Neural progenitor cell (in vitro differentiated cells): Measurements from ENCODE around the gene CABP4. TPM values are rescaled to one million over a fixed set of nuclear protein-coding genes. Genes with fewer than 3 reads are reported as not detected.

Experiments
- DNase-seq: peaks from one replicate; pipeline ENCODE4 v3.0.0-alpha.2; 2016; ENCODE audit warnings: low spot score
- H2AFZ ChIP-seq: fragments of 200-600 bp; sonication (generic); replicated peaks from 2 replicates; pipeline ENCODE4 v1.6.1; 2016; ENCODE audit warnings: antibody characterized with exemption
- H3F3A ChIP-seq: fragments of 200-600 bp; sonication (generic); 2 replicates; pipeline ENCODE4 v1.6.1; 2016; ENCODE audit warnings: antibody characterized with exemption, low read depth
- H3K27ac ChIP-seq: fragments of 200-600 bp; sonication (generic); 2 replicates; pipeline ENCODE4 v1.5.1; 2016; ENCODE audit warnings: mild to moderate bottlenecking
- H3K27me3 ChIP-seq: fragments of 200-600 bp; sonication (generic); 2 replicates; pipeline ENCODE4 v1.6.1; 2016; ENCODE audit warnings: mild to moderate bottlenecking, moderate library complexity
- H3K36me3 ChIP-seq: fragments of 200-600 bp; sonication (generic); 2 replicates; pipeline ENCODE4 v1.5.1; 2016
- H3K4me1 ChIP-seq: fragments of 200-600 bp; sonication (generic); 2 replicates; pipeline ENCODE4 v1.6.1; 2016; ENCODE audit warnings: mixed run types
- H3K4me2 ChIP-seq: fragments of 200-600 bp; sonication (generic); 2 replicates; pipeline ENCODE4 v1.6.1; 2016
- H3K4me3 ChIP-seq: fragments of 200-600 bp; sonication (generic); 2 replicates; pipeline ENCODE4 v1.5.1; 2016
- H3K79me2 ChIP-seq: fragments of 200-600 bp; sonication (generic); 2 replicates; pipeline ENCODE4 v1.6.1; 2016; ENCODE audit warnings: low read depth
- H3K9ac ChIP-seq: fragments of 200-600 bp; sonication (generic); 2 replicates; pipeline ENCODE4 v1.6.1; 2016
- H3K9me3 ChIP-seq: fragments of 200-600 bp; sonication (generic); 2 replicates; pipeline ENCODE4 v1.5.1; 2016; ENCODE audit warnings: low read depth
- H4K20me1 ChIP-seq: fragments of 200-600 bp; sonication (generic); 2 replicates; pipeline ENCODE4 v1.6.1; 2016; ENCODE audit warnings: low read depth
- H3K27ac Mint-ChIP-seq: 3 replicates; pipeline ENCODE4 v1.8.0; 2021; ENCODE audit warnings: mixed read lengths
- H3K27me3 Mint-ChIP-seq: 2 replicates; pipeline ENCODE4 v1.8.0; 2022; ENCODE audit warnings: low read depth, mild to moderate bottlenecking, inconsistent platforms, moderate library complexity, mixed read lengths; ENCODE audit not compliant: insufficient read depth
- H3K36me3 Mint-ChIP-seq: 3 replicates; pipeline ENCODE4 v1.8.0; 2021; ENCODE audit warnings: mixed read lengths
- H3K4me1 Mint-ChIP-seq: 3 replicates; pipeline ENCODE4 v1.8.0; 2021; ENCODE audit warnings: mixed read lengths
- H3K4me3 Mint-ChIP-seq: 3 replicates; pipeline ENCODE4 v1.8.0; 2021; ENCODE audit warnings: mild to moderate bottlenecking, moderate library complexity, mixed read lengths
- H3K9me3 Mint-ChIP-seq: 3 replicates; pipeline ENCODE4 v1.8.0; 2020; ENCODE audit warnings: mixed read lengths
- CTCF ChIP-seq: fragments of 200-600 bp; sonication (generic); IDR thresholded peaks from 2 replicates; pipeline ENCODE4 v1.5.1; 2017; ENCODE audit warnings: antibody characterized with exemption, mild to moderate bottlenecking
- EZH2 ChIP-seq: fragments of 200-600 bp; sonication (generic); IDR thresholded peaks from 2 replicates; pipeline ENCODE4 v1.6.1; 2017; ENCODE audit warnings: antibody characterized with exemption, mild to moderate bottlenecking, moderate library complexity
- EZH2phosphoT487 ChIP-seq: fragments of 200-600 bp; sonication (generic); IDR thresholded peaks from 2 replicates; pipeline ENCODE4 v1.6.1; 2017; ENCODE audit warnings: antibody characterized with exemption
- microRNA-seq: library from miRNA; unstranded; fragments of <30 nt; microRNA quantifications from one replicate; pipeline ENCODE4, GENCODE V29; 2016
- small RNA-seq: library from RNA; depleted of rRNA; stranded (forward); fragments of <200 nt; gene quantifications from one replicate; pipeline ENCODE3, GENCODE V24; 2015
- total RNA-seq: library from RNA; depleted of rRNA; stranded (reverse); fragments of >200 nt; gene quantifications from 2 replicates; pipeline ENCODE4 v1.2.3, GENCODE V29; 2015; ENCODE audit warnings: low replicate concordance

The CABP4 gene
- total RNA-seq, 1 donor from 2014 or later: not detected

GRCh38 chr11:67507864-67508485, 52.8 kb downstream of the CABP4 start, which contains the start of gene CDK2AP2:
Gene CDK2AP2, minus strand, starts transcription at chr11:67508162. Its CDS starts 80 bp downstream, at chr11:67508082.
- H3K9me3 Mint-ChIP-seq: no peaks in the 10 kb centered on the region
- Histone ChIP-seq H3K36me3 (no peaks in the 10 kb centered on the region), H3K4me2 (peak within 1 kb of the TSS; percentile 90), H3K4me1 (peaks cover 23% of the 10 kb centered on the region), H3K9ac (peak within 1 kb of the TSS; percentile 53), H3K27me3 (peaks cover 43% of the 10 kb centered on the region), H2AFZ (peak within 1 kb of the TSS; percentile 85), H3K27ac (peak within 1 kb of the TSS; percentile 94), H3K9me3 (no peaks in the 10 kb centered on the region), H3K4me3 (peak within 1 kb of the TSS; percentile 72), H3K79me2 (peaks cover 9% of the 10 kb centered on the region), H4K20me1 (peaks cover 40% of the 10 kb centered on the region), H3F3A (peaks cover 41% of the 10 kb centered on the region)
- H3K4me3 Mint-ChIP-seq: peak within 1 kb of the TSS; percentile 90
- H3K36me3 Mint-ChIP-seq: no peaks in the 10 kb centered on the region
- peak within 1 kb of the TSS; percentile 86 for H3K27ac Mint-ChIP-seq
- peaks cover 18% of the 10 kb centered on the region for H3K27me3 Mint-ChIP-seq
- peak; percentile 100 for DNase-seq
- peaks cover 32% of the 10 kb centered on the region for H3K4me1 Mint-ChIP-seq
- TF ChIP-seq CTCF (no peak), EZH2 (no peak), EZH2phosphoT487 (no peak)

- peak; percentile 100 for DNase-seq
- H3K4me3 ChIP-seq: peak overlapping the region; percentile 72
- H4K20me1 ChIP-seq: peaks cover 34% of the 10 kb centered on the region
- H3K36me3 ChIP-seq: no peaks in the 10 kb centered on the region
- H3K9ac ChIP-seq: peak overlapping the region; percentile 53
- Mint-ChIP-seq H3K27me3 (peaks cover 16% of the 10 kb centered on the region), H3K9me3 (no peaks in the 10 kb centered on the region), H3K27ac (peak overlapping the region; percentile 86), H3K36me3 (no peaks in the 10 kb centered on the region), H3K4me1 (peaks cover 27% of the 10 kb centered on the region), H3K4me3 (peak overlapping the region; percentile 90)
- H3K4me1 ChIP-seq: peaks cover 20% of the 10 kb centered on the region
- H3K79me2 ChIP-seq: peaks cover 9% of the 10 kb centered on the region
- peak overlapping the region; percentile 90 for H3K4me2 ChIP-seq
- H3F3A ChIP-seq: peaks cover 38% of the 10 kb centered on the region
- peak overlapping the region; percentile 94 for H3K27ac ChIP-seq
- H3K9me3 ChIP-seq: no peaks in the 10 kb centered on the region
- peaks cover 43% of the 10 kb centered on the region for H3K27me3 ChIP-seq
- H2AFZ ChIP-seq: peak overlapping the region; percentile 85
- TF ChIP-seq CTCF (no peak), EZH2 (no peak)
These were observed 53.5 kb downstream of the CABP4 start for GRCh38 chr11:67508486-67509121.

- no peaks in the 10 kb centered on the region for H3K9me3 ChIP-seq
- TF ChIP-seq EZH2 (no peak), CTCF (no peak), EZH2phosphoT487 (no peak)
- Mint-ChIP-seq H3K27ac (peak overlapping the region; percentile 26), H3K9me3 (no peaks in the 10 kb centered on the region), H3K27me3 (peaks cover 16% of the 10 kb centered on the region), H3K4me3 (peak overlapping the region; percentile 90), H3K4me1 (peaks cover 25% of the 10 kb centered on the region), H3K36me3 (no peaks in the 10 kb centered on the region)
- H2AFZ ChIP-seq: no peak overlapping the region
- H3K36me3 ChIP-seq: no peaks in the 10 kb centered on the region
- peaks cover 52% of the 10 kb centered on the region for H3K27me3 ChIP-seq
- H3K79me2 ChIP-seq: peaks cover 9% of the 10 kb centered on the region
- DNase-seq: no peak
- H3F3A ChIP-seq: peaks cover 28% of the 10 kb centered on the region
- H3K9ac ChIP-seq: no peak overlapping the region
- no peak overlapping the region for H3K4me3 ChIP-seq
- H4K20me1 ChIP-seq: peaks cover 24% of the 10 kb centered on the region
- no peak overlapping the region for H3K4me2 ChIP-seq
- peaks cover 16% of the 10 kb centered on the region for H3K4me1 ChIP-seq
- H3K27ac ChIP-seq: no peak overlapping the region
These were observed 54.8 kb downstream of the CABP4 start for GRCh38 chr11:67510023-67510345.

Small RNAs within 50 kb of the gene (microRNA-seq; reads per million reads assigned to microRNA genes)
- not detected for gene MIR6752

Small RNAs within 50 kb of the gene (small RNA-seq; reads per million reads assigned to genes)
- not detected for gene MIR6752

Other genes with a start within 250 kb of the CABP4 start
- gene GRK2, start 188.9 kb upstream of the CABP4 start, total RNA-seq: 30.0 and 54.4 TPM in 2 replicates
- gene ANKRD13D, start 166.1 kb upstream of the CABP4 start, total RNA-seq: 21.0 and 29.2 TPM in 2 replicates
- gene SSH3, start 151.8 kb upstream of the CABP4 start, total RNA-seq: 1.4 and 7.1 TPM in 2 replicates
- gene POLD4, start 101.8 kb upstream of the CABP4 start, total RNA-seq: 1.1 and 17.8 TPM in 2 replicates
- gene CLCF1, start 81.8 kb upstream of the CABP4 start, total RNA-seq: 2.0 and 3.7 TPM in 2 replicates
- 10.4 and 37.5 TPM in 2 replicates for gene RAD9A, start 63.4 kb upstream of the CABP4 start, total RNA-seq
- gene PPP1CA, start 53.5 kb upstream of the CABP4 start, total RNA-seq: 102 and 189 TPM in 2 replicates
- 0.15 and 1.1 TPM in 2 replicates for gene TBC1D10C, start 51.3 kb upstream of the CABP4 start, total RNA-seq
- gene CARNS1, start 39.7 kb upstream of the CABP4 start, total RNA-seq: 0.22 and 0.52 TPM in 2 replicates
- 23.7 and 51.3 TPM in 2 replicates for gene RPS6KB2, start 26.9 kb upstream of the CABP4 start, total RNA-seq
- 1.1 TPM in 1 of 2 replicates, not detected in the other for gene PTPRCAP, start 17.7 kb upstream of the CABP4 start, total RNA-seq
- 25.5 and 68.4 TPM in 2 replicates for gene CORO1B, start 11.9 kb upstream of the CABP4 start, total RNA-seq
- not detected in 2 replicates for gene GPR152, start 2.6 kb upstream of the CABP4 start, total RNA-seq
- 68.1 and 88.8 TPM in 2 replicates for gene TMEM134, start 13.9 kb downstream of the CABP4 start, total RNA-seq
- gene AIP, start 27.7 kb downstream of the CABP4 start, total RNA-seq: 20.3 and 38.5 TPM in 2 replicates
- 7.7 and 32.8 TPM in 2 replicates for gene PITPNM1, start 50.0 kb downstream of the CABP4 start, total RNA-seq
- 2.1 and 17.1 TPM in 2 replicates for gene CDK2AP2, start 52.8 kb downstream of the CABP4 start, total RNA-seq
- not detected in 2 replicates for gene CABP2, start 68.1 kb downstream of the CABP4 start, total RNA-seq
- gene GSTP1, start 128.5 kb downstream of the CABP4 start, total RNA-seq: 436 and 1,035 TPM in 2 replicates
- gene NDUFV1, start 151.6 kb downstream of the CABP4 start, total RNA-seq: 71.0 and 137 TPM in 2 replicates
- 1.6 and 4.1 TPM in 2 replicates for gene NUDT8, start 174.6 kb downstream of the CABP4 start, total RNA-seq
- gene TBX10, start 184.4 kb downstream of the CABP4 start, total RNA-seq: not detected in 2 replicates
- gene ACY3, start 195.4 kb downstream of the CABP4 start, total RNA-seq: not detected in 2 replicates
- not detected in 2 replicates for gene ALDH3B2, start 219.3 kb downstream of the CABP4 start, total RNA-seq